Stimulated activated CD4-positive, alpha-beta T cell treated with anti-CD3 and anti-CD28 coated beads, Interleukin-4, amount 100 ng/mL, for 4 hours (primary cell): ENCODE results near the gene PTHLH.
A peak's percentile ranks its signal among the peaks of the same experiment; 100 is the strongest.

Experiments
- DNase-seq, 2 experiments: peaks; one replicate each; pipeline ENCODE4 v3.0.0-alpha.2; 2020

Gene PTHLH

GRCh38 chr12:27973487-27973890, 956 bp upstream of the PTHLH start:
- no peak for DNase-seq

GRCh38 chr12:27971606-27972005, 927 bp downstream of the PTHLH start:
- no peak for DNase-seq

GRCh38 chr12:27971121-27971489, 1.4 kb downstream of the PTHLH start:
- DNase-seq, result no peak

- no peak for DNase-seq
Observed at GRCh38 chr12:27970401-27971120, 2.0 kb downstream of the PTHLH start.

GRCh38 chr12:27969624-27970400, 2.7 kb downstream of the PTHLH start:
- peak; percentile 51 to 54 for DNase-seq

GRCh38 chr12:27968972-27969623, 3.4 kb downstream of the PTHLH start:
- DNase-seq, result no peak

GRCh38 chr12:27967551-27968054, 4.9 kb downstream of the PTHLH start:
- DNase-seq, result no peak

- DNase-seq, result no peak
Observed at GRCh38 chr12:27966870-27967269, 5.7 kb downstream of the PTHLH start.

GRCh38 chr12:27965966-27966365, 6.6 kb downstream of the PTHLH start:
- DNase-seq, result no peak

GRCh38 chr12:27965411-27965810, 7.1 kb downstream of the PTHLH start:
- DNase-seq, result no peak

GRCh38 chr12:27964123-27964522, 8.4 kb downstream of the PTHLH start:
- DNase-seq, result no peak

GRCh38 chr12:27960821-27961220, 11.7 kb downstream of the PTHLH start:
- no peak for DNase-seq

GRCh38 chr12:27958675-27959074, 13.9 kb downstream of the PTHLH start:
- no peak for DNase-seq

GRCh38 chr12:27957366-27957765, 15.2 kb downstream of the PTHLH start:
- DNase-seq, result no peak

GRCh38 chr12:27953817-27954216, 18.7 kb downstream of the PTHLH start:
- no peak for DNase-seq

- DNase-seq, result no peak
Observed at GRCh38 chr12:27953348-27953747, 19.2 kb downstream of the PTHLH start.

GRCh38 chr12:27952510-27952909, 20.0 kb downstream of the PTHLH start:
- no peak for DNase-seq

- DNase-seq, result no peak
Observed at GRCh38 chr12:27951898-27952297, 20.6 kb downstream of the PTHLH start.

GRCh38 chr12:27946421-27946820, 26.1 kb downstream of the PTHLH start:
- DNase-seq, result no peak

GRCh38 chr12:27940756-27941402, 31.7 kb downstream of the PTHLH start:
- DNase-seq, result peak; percentile 65 to 67

GRCh38 chr12:27940245-27940644, 32.3 kb downstream of the PTHLH start:
- DNase-seq, result no peak

- DNase-seq, result no peak
Observed at GRCh38 chr12:27937768-27938167, 34.8 kb downstream of the PTHLH start.

- DNase-seq, result no peak
Observed at GRCh38 chr12:27936196-27936595, 36.3 kb downstream of the PTHLH start.
